ENCODE measurements around the gene CDR2L.

- TF ChIP-seq PAX5 (IDR thresholded peaks at IDR 0.05; ENCODE audit: insufficient read depth, low read length, severe bottlenecking) = no peak
- TF ChIP-seq POLR2AphosphoS5 (IDR thresholded peaks at IDR 0.05; ENCODE audit: low read depth, low read length) = no peak
- no peak for TF ChIP-seq POLR2A (IDR thresholded peaks at IDR 0.05; ENCODE audit: low read depth, low read length)
- TF ChIP-seq SPI1 (IDR thresholded peaks at IDR 0.05; ENCODE audit: low read depth, low read length) = no peak
- TF ChIP-seq POU2F2 (IDR thresholded peaks at IDR 0.05; ENCODE audit: low read depth, low read length) = no peak
- TF ChIP-seq TAF1 (IDR thresholded peaks at IDR 0.05; ENCODE audit: low read depth, low read length) = no peak
Observed at GRCh38 chr17:75013092-75013559, 25.7 kb downstream of the CDR2L start.
